Vagina (tissue), 2 donors: ENCODE data around the gene PIGX. TPM values are rescaled to one million over a fixed set of nuclear protein-coding genes. Genes with fewer than 3 reads are reported as not detected.

Experiments
- DNase-seq, 2 donors: peaks; one replicate each; pipeline ENCODE4 v3.0.0-alpha.2; 2017; ENCODE audit errors: extremely low spot score in 2 of 2
- H3K27ac ChIP-seq: fragments of 200-600 bp; sonication (generic); one replicate; pipeline ENCODE4 v1.5.1; 2019
- H3K27me3 ChIP-seq: fragments of 200-600 bp; sonication (generic); one replicate; pipeline ENCODE4 v1.5.1; 2019
- H3K36me3 ChIP-seq, 2 donors: fragments of 200-600 bp; sonication (generic); one replicate each; pipeline ENCODE4 v1.5.1; 2017 to 2019
- H3K4me1 ChIP-seq: fragments of 200-600 bp; sonication (generic); one replicate; pipeline ENCODE4 v1.5.1; 2019
- H3K4me3 ChIP-seq, 2 donors: fragments of 200-600 bp; sonication (generic); 1 replicate in 1 of 2; 2 replicates in 1 of 2; pipeline ENCODE4 v1.5.1; 2016 to 2019
- H3K9me3 ChIP-seq: fragments of 200-600 bp; sonication (generic); one replicate; pipeline ENCODE4 v1.5.1; 2019
- CTCF ChIP-seq, 3 experiments: fragments of 450-650 bp in 2 of 3; fragments of 200-600 bp in 1 of 3; sonication (generic) in 1 of 3; IDR thresholded peaks; one replicate each; pipeline ENCODE4 v1.5.1; 2017 to 2019; ENCODE audit warnings: antibody characterized with exemption in 3 of 3, mild to moderate bottlenecking in 2 of 3, moderate library complexity in 2 of 3
- POLR2A ChIP-seq, 2 donors: fragments of 450-650 bp; IDR thresholded peaks; one replicate each; pipeline ENCODE4 v1.6.1; 2017; ENCODE audit warnings: antibody characterized with exemption in 2 of 2, mild to moderate bottlenecking in 2 of 2, moderate library complexity in 2 of 2
- POLR2AphosphoS5 ChIP-seq, 2 donors: sonication (generic); formaldehyde crosslinking; IDR thresholded peaks; one replicate each; pipeline ENCODE4 v1.9.0; 2017; ENCODE audit warnings: antibody characterized with exemption in 2 of 2, mild to moderate bottlenecking in 2 of 2, low read depth in 1 of 2; ENCODE audit not compliant: insufficient read depth in 1 of 2
- intact Hi-C: fragments of 100-400 bp; cut with DNase I; formaldehyde crosslinking; loops from one replicate; pipeline ENCODE4 v1.15.1; 2023
- total RNA-seq: library from RNA; depleted of rRNA; stranded (reverse); fragments of >200 nt; gene quantifications from one replicate; pipeline ENCODE4 v1.2.3, GENCODE V29; 2016

PIGX gene
- total RNA-seq, 1 donor from 2014 or later, result 31.9 TPM

- H3K27ac ChIP-seq, result no peak overlapping the region
- no peaks in the 10 kb centered on the region for H3K27me3 ChIP-seq
- intact Hi-C loops, result no loop called here
- peaks cover 9% of the 10 kb centered on the region for H3K4me1 ChIP-seq
- no peaks in the 10 kb centered on the region for H3K9me3 ChIP-seq
- TF ChIP-seq CTCF (IDR thresholded peaks at IDR 0.05) (peak; percentile 70 to 91 (median 88)), POLR2A (IDR thresholded peaks at IDR 0.05) (no peak), POLR2AphosphoS5 (IDR thresholded peaks at IDR 0.05; ENCODE audit: insufficient read depth in 1 of 2, low read depth in 1 of 2) (peak in 1 of 2 donors; percentile 56)
- H3K36me3 ChIP-seq, result no peaks in the 10 kb centered on the region
- no peak for DNase-seq
- H3K4me3 ChIP-seq, result no peak overlapping the region
These were observed 27.4 kb upstream of the PIGX start for GRCh38 chr3:196684548-196685407.

DNA sequence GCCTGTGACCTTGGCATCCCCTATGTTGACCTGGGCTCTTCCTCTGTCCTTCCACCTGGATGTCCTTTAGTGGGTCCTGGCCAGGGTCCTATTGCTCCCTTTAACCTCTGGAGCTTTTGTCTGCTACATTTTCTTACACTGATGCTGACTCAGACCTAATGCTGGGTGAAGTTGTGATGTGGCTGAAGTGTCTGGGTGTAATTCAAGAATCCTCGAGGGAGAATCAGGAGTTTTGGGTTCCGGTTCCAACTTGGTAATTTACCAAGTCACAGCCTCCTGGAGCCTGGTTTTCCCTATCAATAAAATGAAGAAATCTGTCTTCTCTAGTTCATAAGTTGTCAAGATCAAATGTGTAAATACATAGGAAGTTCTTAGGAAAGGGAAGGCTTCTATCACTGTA, 25.7 kb upstream of the PIGX start:
- H3K9me3 ChIP-seq, result no peaks in the 10 kb centered on the region
- intact Hi-C loops, result no loop called here
- no peak overlapping the region for H3K27ac ChIP-seq
- no peaks in the 10 kb centered on the region for H3K27me3 ChIP-seq
- H3K4me1 ChIP-seq, result peaks cover 9% of the 10 kb centered on the region
- TF ChIP-seq POLR2A (IDR thresholded peaks at IDR 0.05) (no peak), CTCF (IDR thresholded peaks at IDR 0.05) (no peak), POLR2AphosphoS5 (IDR thresholded peaks at IDR 0.05; ENCODE audit: insufficient read depth in 1 of 2, low read depth in 1 of 2) (no peak)
- H3K4me3 ChIP-seq, result no peak overlapping the region
- H3K36me3 ChIP-seq, result no peaks in the 10 kb centered on the region
- DNase-seq, result no peak

DNA sequence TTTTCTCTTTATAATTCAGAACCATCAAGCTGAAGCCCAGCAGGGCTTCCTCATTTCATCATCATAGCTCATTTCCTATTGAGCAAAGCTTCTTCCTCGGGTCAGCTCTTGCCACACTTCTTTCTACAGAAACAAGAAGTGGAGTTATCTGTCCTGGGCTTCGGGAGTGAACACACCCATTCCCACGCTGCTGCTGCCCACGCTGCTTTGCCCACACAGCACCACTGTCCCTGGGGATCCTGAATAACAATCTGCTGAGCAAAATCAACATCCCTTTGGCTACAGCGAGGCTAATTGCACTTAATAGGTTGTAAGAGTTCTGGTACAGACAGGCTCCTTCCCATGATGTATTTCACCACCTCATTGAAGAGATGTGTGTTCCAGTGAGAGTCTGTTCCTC, 23.8 kb upstream of the PIGX start:
- H3K27me3 ChIP-seq, result no peaks in the 10 kb centered on the region
- H3K4me1 ChIP-seq, result peaks cover 9% of the 10 kb centered on the region
- H3K9me3 ChIP-seq, result no peaks in the 10 kb centered on the region
- intact Hi-C loops, result no loop called here
- H3K4me3 ChIP-seq, result no peak overlapping the region
- TF ChIP-seq POLR2A (IDR thresholded peaks at IDR 0.05) (no peak), CTCF (IDR thresholded peaks at IDR 0.05) (no peak), POLR2AphosphoS5 (IDR thresholded peaks at IDR 0.05; ENCODE audit: insufficient read depth in 1 of 2, low read depth in 1 of 2) (no peak)
- DNase-seq, result no peak
- no peak overlapping the region for H3K27ac ChIP-seq
- H3K36me3 ChIP-seq, result no peaks in the 10 kb centered on the region

GRCh38 chr3:196689941-196690660, 22.1 kb upstream of the PIGX start:
- DNase-seq, result no peak
- Histone ChIP-seq H3K27ac (no peak overlapping the region), H3K36me3 (no peaks in the 10 kb centered on the region), H3K4me1 (peaks cover 2% of the 10 kb centered on the region), H3K9me3 (no peaks in the 10 kb centered on the region), H3K4me3 (no peak overlapping the region), H3K27me3 (no peaks in the 10 kb centered on the region)
- TF ChIP-seq POLR2AphosphoS5 (IDR thresholded peaks at IDR 0.05; ENCODE audit: insufficient read depth in 1 of 2, low read depth in 1 of 2), result no peak
- no peak for TF ChIP-seq CTCF (IDR thresholded peaks at IDR 0.05)
- no peak for TF ChIP-seq POLR2A (IDR thresholded peaks at IDR 0.05)
- intact Hi-C loops, result no loop called here

DNA sequence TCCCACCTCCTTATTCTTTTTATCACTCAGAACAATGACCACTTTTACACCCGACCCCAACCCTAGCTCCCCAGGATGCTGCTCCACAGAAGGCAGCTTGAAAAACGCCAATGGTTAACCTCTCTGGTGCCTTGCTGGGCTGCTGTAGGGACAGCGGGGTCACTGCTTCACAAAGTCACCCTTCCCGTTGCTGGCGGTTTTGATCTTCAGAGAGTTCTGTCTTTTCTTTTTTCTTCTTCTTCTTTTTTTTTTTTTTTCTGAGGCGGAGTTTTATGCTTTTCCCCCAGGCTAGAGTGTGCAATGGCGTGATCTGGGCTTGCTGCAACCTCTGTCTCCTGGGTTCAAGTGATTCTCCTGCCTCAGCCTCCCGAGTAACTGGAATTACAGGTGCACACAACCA, 20.8 kb upstream of the PIGX start:
- Histone ChIP-seq H3K4me3 (no peak overlapping the region), H3K27ac (no peak overlapping the region), H3K36me3 (no peaks in the 10 kb centered on the region), H3K4me1 (no peaks in the 10 kb centered on the region), H3K9me3 (no peaks in the 10 kb centered on the region), H3K27me3 (no peaks in the 10 kb centered on the region)
- intact Hi-C loops, result no loop called here
- TF ChIP-seq CTCF (IDR thresholded peaks at IDR 0.05), result no peak
- TF ChIP-seq POLR2A (IDR thresholded peaks at IDR 0.05), result no peak
- no peak for TF ChIP-seq POLR2AphosphoS5 (IDR thresholded peaks at IDR 0.05; ENCODE audit: insufficient read depth in 1 of 2, low read depth in 1 of 2)
- no peak for DNase-seq
